Measurements from ENCODE around the gene BDH1. TPM values are rescaled to one million over a fixed set of nuclear protein-coding genes. Genes with fewer than 3 reads are reported as not detected.
"Not testable (repeated sequence)": the region's sequence is repeated elsewhere in the genome, so short reads cannot be mapped to it uniquely, and the experiment has no call there.

Gene BDH1
- total RNA-seq, 1 donor from 2014 or later, result 90.0 TPM

DNA sequence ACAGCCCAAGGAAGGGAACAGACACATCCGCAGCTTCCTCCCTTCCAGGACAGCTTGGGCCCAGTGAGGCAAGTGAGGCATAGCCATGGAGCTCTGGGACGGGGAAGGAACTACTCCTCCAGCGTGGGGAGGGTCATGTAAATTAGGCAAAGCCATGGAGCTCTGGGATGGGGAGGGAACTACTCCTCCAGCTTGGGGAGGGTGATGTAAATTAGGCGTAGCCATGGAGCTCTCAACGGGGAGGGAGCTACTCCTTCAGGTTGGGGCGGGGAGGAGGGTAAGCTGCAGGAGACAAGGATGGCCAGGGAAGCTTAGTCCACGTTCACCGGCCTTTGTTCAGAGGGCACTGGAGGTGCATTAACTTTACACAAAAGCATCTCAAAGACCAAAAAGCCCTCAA lies 21.1 kb upstream of the BDH1 start:
- TF ChIP-seq, protein P1, sequence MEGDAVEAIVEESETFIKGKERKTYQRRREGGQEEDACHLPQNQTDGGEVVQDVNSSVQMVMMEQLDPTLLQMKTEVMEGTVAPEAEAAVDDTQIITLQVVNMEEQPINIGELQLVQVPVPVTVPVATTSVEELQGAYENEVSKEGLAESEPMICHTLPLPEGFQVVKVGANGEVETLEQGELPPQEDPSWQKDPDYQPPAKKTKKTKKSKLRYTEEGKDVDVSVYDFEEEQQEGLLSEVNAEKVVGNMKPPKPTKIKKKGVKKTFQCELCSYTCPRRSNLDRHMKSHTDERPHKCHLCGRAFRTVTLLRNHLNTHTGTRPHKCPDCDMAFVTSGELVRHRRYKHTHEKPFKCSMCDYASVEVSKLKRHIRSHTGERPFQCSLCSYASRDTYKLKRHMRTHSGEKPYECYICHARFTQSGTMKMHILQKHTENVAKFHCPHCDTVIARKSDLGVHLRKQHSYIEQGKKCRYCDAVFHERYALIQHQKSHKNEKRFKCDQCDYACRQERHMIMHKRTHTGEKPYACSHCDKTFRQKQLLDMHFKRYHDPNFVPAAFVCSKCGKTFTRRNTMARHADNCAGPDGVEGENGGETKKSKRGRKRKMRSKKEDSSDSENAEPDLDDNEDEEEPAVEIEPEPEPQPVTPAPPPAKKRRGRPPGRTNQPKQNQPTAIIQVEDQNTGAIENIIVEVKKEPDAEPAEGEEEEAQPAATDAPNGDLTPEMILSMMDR (IDR thresholded peaks at IDR 0.05; ENCODE audit: borderline replicate concordance), result no peak
- no peak for DNase-seq
- no peaks in the 10 kb centered on the region for H3K27me3 ChIP-seq (ENCODE audit: low read depth)
- no peak overlapping the region for H3K27ac ChIP-seq (replicated peaks)
- H3K4me1 ChIP-seq, result no peaks in the 10 kb centered on the region
- H3K36me3 ChIP-seq, result peaks cover 29% of the 10 kb centered on the region
- no peak overlapping the region for H3K4me3 ChIP-seq
- intact Hi-C loops (cut with micrococcal nuclease), result no loop called here
- H3K9me3 ChIP-seq (replicated peaks), result peaks cover 5% of the 10 kb centered on the region

GRCh38 chr3:197575362-197575761 lies 19.6 kb upstream of the BDH1 start:
- DNase-seq, result no peak
- Histone ChIP-seq H3K36me3 (peaks cover 26% of the 10 kb centered on the region), H3K4me3 (no peak overlapping the region), H3K27me3 (ENCODE audit: low read depth) (peaks cover 6% of the 10 kb centered on the region), H3K9me3 (replicated peaks) (peaks cover 5% of the 10 kb centered on the region), H3K27ac (replicated peaks) (no peak overlapping the region), H3K4me1 (no peaks in the 10 kb centered on the region)
- TF ChIP-seq, protein P1 (IDR thresholded peaks at IDR 0.05; ENCODE audit: borderline replicate concordance), result no peak
- intact Hi-C loops (cut with micrococcal nuclease), result no loop called here

DNA sequence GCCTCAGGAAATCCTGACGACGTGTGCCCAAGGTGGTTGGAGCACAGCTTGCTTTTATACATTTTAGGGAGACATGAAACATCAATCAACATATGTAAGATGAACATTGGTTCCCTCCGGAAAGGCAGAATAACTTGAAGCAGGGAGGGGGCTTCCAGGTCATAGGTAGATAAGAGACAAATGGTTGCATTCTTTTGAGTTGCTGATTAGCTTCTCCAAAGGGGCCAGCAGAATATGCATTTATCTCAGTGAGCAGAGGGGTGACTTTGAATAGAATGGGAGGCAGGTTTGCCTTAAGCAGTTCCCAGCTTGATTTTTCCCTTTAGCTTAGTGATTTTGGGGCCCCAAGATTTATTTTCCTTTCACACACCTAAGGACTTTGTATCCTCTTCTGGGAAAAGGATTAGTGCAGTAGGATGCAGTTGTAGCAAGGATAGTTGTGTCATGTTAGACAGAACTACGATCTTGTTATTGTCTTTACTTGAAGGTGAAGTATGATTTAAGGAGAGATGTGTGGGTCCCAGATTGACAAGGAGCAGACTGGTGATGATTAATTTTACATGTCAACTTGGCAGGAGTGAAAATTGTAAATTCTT lies 18.7 kb upstream of the BDH1 start:
- DNase-seq; H3K9me3 ChIP-seq (replicated peaks); intact Hi-C loops (cut with micrococcal nuclease); H3K4me3 ChIP-seq; H3K27ac ChIP-seq (replicated peaks); H3K4me1 ChIP-seq: not testable (repeated sequence)
- Histone ChIP-seq H3K27me3 (ENCODE audit: low read depth) (peaks cover 12% of the 10 kb centered on the region), H3K36me3 (peaks cover 22% of the 10 kb centered on the region)

DNA sequence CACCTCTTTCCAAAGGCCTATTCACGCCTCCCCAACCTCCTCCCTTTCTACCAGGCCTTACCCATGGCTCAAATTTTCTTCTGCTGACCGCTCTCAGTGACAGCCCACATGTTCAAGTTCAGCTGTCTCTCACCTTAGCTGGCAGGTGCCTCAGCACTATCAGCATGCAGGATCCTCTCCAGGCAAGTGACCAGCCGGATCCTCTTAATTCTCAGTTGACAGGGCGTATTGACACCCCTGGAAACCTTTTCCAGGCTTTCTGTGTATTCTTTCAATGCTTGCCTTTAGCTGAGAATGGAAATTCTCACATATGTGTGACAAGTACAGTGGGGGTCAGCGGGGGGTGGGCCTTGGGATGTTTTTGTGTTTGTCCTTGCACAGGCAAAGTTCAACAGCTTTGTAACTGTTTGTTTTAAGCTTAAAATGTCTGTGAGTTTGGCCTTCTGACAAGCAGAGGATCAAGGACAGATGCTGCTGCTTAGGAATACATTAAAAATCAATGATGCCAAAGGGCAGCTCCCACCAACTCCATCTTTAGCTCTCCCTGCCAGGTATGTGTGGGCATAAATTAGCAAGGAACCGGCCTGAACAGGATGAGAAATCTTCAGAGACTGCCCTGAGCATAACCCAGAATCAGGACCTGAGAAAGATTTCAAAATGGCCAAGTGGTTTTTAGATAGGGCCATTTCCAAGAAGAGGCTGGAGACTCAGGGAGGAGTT lies 17.4 kb upstream of the BDH1 start:
- no peaks in the 10 kb centered on the region for H3K9me3 ChIP-seq (replicated peaks)
- intact Hi-C loops (cut with micrococcal nuclease), result no loop called here
- no peaks in the 10 kb centered on the region for H3K4me1 ChIP-seq
- H3K36me3 ChIP-seq, result peaks cover 11% of the 10 kb centered on the region
- peaks cover 25% of the 10 kb centered on the region for H3K27me3 ChIP-seq (ENCODE audit: low read depth)
- TF ChIP-seq, protein P1 (IDR thresholded peaks at IDR 0.05; ENCODE audit: borderline replicate concordance), result no peak
- no peak overlapping the region for H3K27ac ChIP-seq (replicated peaks)
- no peak for DNase-seq
- no peak overlapping the region for H3K4me3 ChIP-seq

- H3K9me3 ChIP-seq (replicated peaks); H3K4me3 ChIP-seq; H3K36me3 ChIP-seq; DNase-seq; intact Hi-C loops (cut with micrococcal nuclease); H3K4me1 ChIP-seq; H3K27ac ChIP-seq (replicated peaks): not testable (repeated sequence)
- H3K27me3 ChIP-seq (ENCODE audit: low read depth), result peaks cover 39% of the 10 kb centered on the region
Observed at GRCh38 chr3:197571880-197572172, 16.1 kb upstream of the BDH1 start.

GRCh38 chr3:197571074-197571879 lies 15.5 kb upstream of the BDH1 start:
- H3K4me1 ChIP-seq; H3K9me3 ChIP-seq (replicated peaks); intact Hi-C loops (cut with micrococcal nuclease); H3K4me3 ChIP-seq; H3K36me3 ChIP-seq; H3K27ac ChIP-seq (replicated peaks); DNase-seq: not testable (repeated sequence)
- peaks cover 44% of the 10 kb centered on the region for H3K27me3 ChIP-seq (ENCODE audit: low read depth)

DNA sequence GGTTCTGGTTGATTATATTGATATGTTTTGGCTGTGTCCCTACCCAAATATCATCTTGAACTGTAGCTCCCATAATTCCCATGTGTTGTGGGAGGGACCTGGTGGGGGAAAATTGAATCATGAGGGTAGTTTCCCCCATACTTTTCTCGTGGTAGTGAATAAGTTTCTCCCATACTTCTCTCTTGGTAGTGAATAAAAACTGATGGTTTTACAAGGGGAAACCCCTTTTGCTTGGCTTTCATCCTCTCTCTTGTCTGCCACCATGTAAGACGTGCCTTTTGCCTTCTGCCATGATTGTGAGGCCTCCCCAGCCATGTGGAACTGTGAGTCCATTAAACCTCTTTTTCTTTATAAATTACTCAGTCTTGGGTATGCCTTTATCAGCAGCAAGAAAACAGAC lies 13.7 kb upstream of the BDH1 start:
- H3K4me1 ChIP-seq; DNase-seq; H3K27ac ChIP-seq (replicated peaks); H3K9me3 ChIP-seq (replicated peaks); H3K36me3 ChIP-seq; intact Hi-C loops (cut with micrococcal nuclease); H3K4me3 ChIP-seq: not testable (repeated sequence)
- peaks cover 54% of the 10 kb centered on the region for H3K27me3 ChIP-seq (ENCODE audit: low read depth)

Measured in left ventricle myocardium inferior (tissue), 1 donor.